HCT116 (cell line): Measurements from ENCODE around the gene HRH3. TPM values are rescaled to one million over a fixed set of nuclear protein-coding genes. Genes with fewer than 3 reads are reported as not detected.

ENCODE experiments used
- ATAC-seq: fragments of 200-7000 bp; cut with Tn5 transposase; 2 replicates; pipeline ENCODE4 v1.9.1; 2020; ENCODE audit warnings: mild to moderate bottlenecking, moderate library complexity
- BruUV-seq: library from RNA; stranded (reverse); fragments of 400-500 nt; replicated peaks from 2 replicates; lab custom pipeline; 2021; lab: Mats Ljungman, UMichigan
- CTCF ChIA-PET: fragments of 300-600 bp; sonication (Branson Sonifier 250); formaldehyde crosslinking; loops from one replicate; lab custom pipeline; 2021; ENCODE audit warnings: antibody characterized with exemption; lab: Charles Lee
- POLR2A ChIA-PET: fragments of 300-600, 350-600 bp; sonication (Branson Sonifier 250); formaldehyde crosslinking; loops from one replicate; lab custom pipeline; 2021; ENCODE audit warnings: antibody characterized with exemption; lab: Charles Lee
- RAD21 ChIA-PET, 2 experiments: fragments of 300-600 bp; sonication (Branson Sonifier 250); formaldehyde crosslinking; loops; one replicate each; lab custom pipeline; 2023; ENCODE audit warnings: low total read pairs in 2 of 2; ENCODE audit not compliant: uncharacterized antibody in 2 of 2, unreplicated experiment in 2 of 2, low non-redundant PET in 1 of 2; lab: Charles Lee
- DNase-seq: peaks from one replicate; pipeline ENCODE4 v3.0.0-alpha.2; 2010; ENCODE audit warnings: low read depth, low spot score
- H2AFZ ChIP-seq: fragments of 200-600 bp; shearing (Covaris generic), sonication (generic); 2 replicates; pipeline ENCODE4 v1.6.1; 2017; ENCODE audit warnings: low read depth, mixed run types, mixed read lengths, antibody characterized with exemption, low read length; ENCODE audit not compliant: poor library complexity, severe bottlenecking
- H3K27ac ChIP-seq: 2 replicates; pipeline ENCODE4 v1.5.1; 2012; ENCODE audit warnings: low read depth, low read length
- H3K27me3 ChIP-seq: fragments of 200-600 bp; sonication (generic); 2 replicates; pipeline ENCODE4 v1.6.1; 2016; ENCODE audit warnings: mixed run types, low read length, mixed read lengths; ENCODE audit not compliant: insufficient read depth
- H3K36me3 ChIP-seq, 2 experiments: fragments of 200-500 bp in 1 of 2; fragments of 200-600 bp in 1 of 2; sonication (Bioruptor generic) in 1 of 2; sonication (generic) in 1 of 2; 2 replicates each; pipeline versions ENCODE4 v1.5.1 to v1.6.1; 2014 to 2016; ENCODE audit warnings: low read length in 2 of 2, inconsistent platforms in 1 of 2, mixed read lengths in 1 of 2, mixed run types in 1 of 2; ENCODE audit not compliant: insufficient read depth in 2 of 2, control insufficient read depth in 1 of 2
- H3K4me1 ChIP-seq, 2 experiments: fragments of 200-600 bp in 1 of 2; sonication (generic) in 1 of 2; 2 replicates each; pipeline versions ENCODE4 v1.5.1 to v1.6.1; 2012 to 2017; ENCODE audit warnings: low read length in 2 of 2, inconsistent platforms in 1 of 2, mild to moderate bottlenecking in 1 of 2, mixed read lengths in 1 of 2, mixed run types in 1 of 2, moderate library complexity in 1 of 2; ENCODE audit not compliant: insufficient read depth in 2 of 2, control insufficient read depth in 1 of 2
- H3K4me2 ChIP-seq: fragments of 200-600 bp; sonication (generic); 2 replicates; pipeline ENCODE4 v1.6.1; 2017; ENCODE audit warnings: mixed run types, low read length, mixed read lengths
- H3K4me3 ChIP-seq, 2 experiments: fragments of 200-600 bp in 1 of 2; sonication (generic) in 1 of 2; replicated peaks in 1 of 2; 2 replicates each; pipeline ENCODE4 v1.5.1; 2011 to 2016; ENCODE audit warnings: low read length in 2 of 2, control low read depth in 1 of 2, low read depth in 1 of 2, mild to moderate bottlenecking in 1 of 2, mixed read lengths in 1 of 2, mixed run types in 1 of 2
- H3K79me2 ChIP-seq: fragments of 200-600 bp; sonication (generic); 2 replicates; pipeline ENCODE4 v1.6.1; 2017; ENCODE audit warnings: mild to moderate bottlenecking, mixed run types, low read length, moderate library complexity, mixed read lengths; ENCODE audit not compliant: insufficient read depth
- H3K9ac ChIP-seq: fragments of 200-600 bp; sonication (generic); 2 replicates; pipeline ENCODE4 v1.6.1; 2016; ENCODE audit warnings: low read length, mixed read lengths
- H3K9me2 ChIP-seq: fragments of 200-600 bp; sonication (generic), shearing (Covaris generic); 2 replicates; pipeline ENCODE4 v1.6.1; 2017; ENCODE audit warnings: mixed run types, mild to moderate bottlenecking, moderate library complexity; ENCODE audit not compliant: insufficient read depth
- H3K9me3 ChIP-seq, 2 experiments: fragments of 200-500 bp in 1 of 2; fragments of 200-600 bp in 1 of 2; sonication (Bioruptor generic) in 1 of 2; sonication (generic) in 1 of 2; 2 replicates each; pipeline ENCODE4 v1.6.1; 2014 to 2017; ENCODE audit warnings: low read length in 2 of 2, mixed read lengths in 2 of 2, inconsistent platforms in 1 of 2, low read depth in 1 of 2, mild to moderate bottlenecking in 1 of 2, mixed run types in 1 of 2, moderate library complexity in 1 of 2; ENCODE audit not compliant: control insufficient read depth in 1 of 2, insufficient read depth in 1 of 2
- H4K20me1 ChIP-seq: fragments of 200-600 bp; sonication (generic), shearing (Covaris generic); 2 replicates; pipeline ENCODE4 v1.6.1; 2017; ENCODE audit warnings: mixed run types, mild to moderate bottlenecking, moderate library complexity; ENCODE audit not compliant: insufficient read depth
- CBX3 ChIP-seq: IDR thresholded peaks from 2 replicates; pipeline ENCODE4 v1.6.1; 2012; ENCODE audit warnings: low read depth
- EGR1 ChIP-seq: IDR thresholded peaks from 2 replicates; pipeline ENCODE4 v1.6.1; 2012; ENCODE audit warnings: low read depth
- EZH2 ChIP-seq: fragments of 200-600 bp; sonication (generic); IDR thresholded peaks from 2 replicates; pipeline ENCODE4 v1.6.1; 2017; ENCODE audit warnings: antibody characterized with exemption, mixed run types
- EZH2phosphoT487 ChIP-seq: fragments of 200-600 bp; IDR thresholded peaks from 2 replicates; pipeline ENCODE4 v1.6.1; 2018; ENCODE audit warnings: antibody characterized with exemption, borderline replicate concordance
- JUND ChIP-seq: IDR thresholded peaks from 2 replicates; pipeline ENCODE4 v1.6.1; 2012
- POLR2AphosphoS5 ChIP-seq: IDR thresholded peaks from 2 replicates; pipeline ENCODE4 v1.6.1; 2011; ENCODE audit warnings: mild to moderate bottlenecking, low read depth, low read length, moderate library complexity
- SP1 ChIP-seq: IDR thresholded peaks from 2 replicates; pipeline ENCODE4 v1.6.1; 2012; ENCODE audit warnings: low read depth
- SRF ChIP-seq: IDR thresholded peaks from 2 replicates; pipeline ENCODE4 v1.6.1; 2012; ENCODE audit warnings: low read depth
- TCF7L2 ChIP-seq: IDR thresholded peaks from 2 replicates; pipeline ENCODE4 v1.7.0; 2011; ENCODE audit warnings: borderline replicate concordance, inconsistent platforms; ENCODE audit not compliant: insufficient read depth, insufficient read length; ENCODE audit errors: extremely low read depth
- YY1 ChIP-seq: IDR thresholded peaks from 2 replicates; pipeline ENCODE4 v1.6.1; 2011; ENCODE audit warnings: low read length, low read depth, moderate library complexity, mild to moderate bottlenecking; ENCODE audit not compliant: insufficient replicate concordance; ENCODE audit errors: extremely low read depth
- ZFX ChIP-seq: fragments of 450-650 bp; IDR thresholded peaks from 2 replicates; pipeline ENCODE4 v1.6.1; 2017
- ZNF274 ChIP-seq: fragments of 200-500 bp; sonication (Bioruptor generic); IDR thresholded peaks from 2 replicates; pipeline ENCODE4 v1.6.1; 2014; ENCODE audit warnings: mild to moderate bottlenecking, low read depth, low read length, inconsistent platforms
- intact Hi-C: fragments of 100-400 bp; cut with micrococcal nuclease; formaldehyde crosslinking; loops from 2 replicates; pipeline ENCODE4 v1.10.0; 2022
- total RNA-seq: library from RNA; stranded (reverse); gene quantifications from one replicate; pipeline ENCODE4 v1.2.1, GENCODE V29; 2021; ENCODE audit not compliant: unreplicated experiment
- TF ChIP-seq, protein P1 (sequence below): IDR thresholded peaks from 2 replicates; pipeline ENCODE4 v1.6.1; 2012; ENCODE audit warnings: low read depth
- TF ChIP-seq, protein P2 (sequence below): IDR thresholded peaks from 2 replicates; pipeline ENCODE4 v1.6.1; 2011; ENCODE audit warnings: mild to moderate bottlenecking, low read length, moderate library complexity; ENCODE audit not compliant: insufficient replicate concordance; ENCODE audit errors: extremely low read depth

HRH3 gene
- total RNA-seq, 1 experiment from 2014 or later: not detected

DNA sequence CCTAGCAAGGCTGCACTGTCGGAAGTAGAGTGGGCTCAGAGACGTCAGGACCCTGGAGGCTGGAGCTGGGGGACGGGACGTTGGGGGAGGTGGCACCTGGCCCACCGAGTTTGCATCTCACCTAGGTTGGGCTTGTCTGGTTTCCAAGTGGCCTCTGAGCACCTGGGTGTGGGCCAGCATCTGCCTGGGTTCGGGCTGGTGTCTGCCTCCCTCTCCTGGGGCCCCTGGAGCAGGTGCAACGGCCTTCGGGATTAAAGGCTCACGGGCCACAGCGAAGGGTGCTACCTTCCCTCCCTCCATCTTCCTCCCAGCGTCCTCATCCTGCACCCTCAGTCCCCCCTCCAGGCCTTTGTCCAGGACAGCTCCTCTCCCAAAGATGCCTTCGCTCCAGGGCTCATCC is 6.0 kb downstream of the HRH3 start:
- no peaks in the 10 kb centered on the region for H4K20me1 ChIP-seq
- ChIA-PET RAD21 (no interaction called here), POLR2A (no interaction called here), CTCF (no interaction called here)
- H3K27ac ChIP-seq: no peak overlapping the region
- H3K9ac ChIP-seq: no peak overlapping the region
- no peak for ATAC-seq
- no peaks in the 10 kb centered on the region for H3K9me2 ChIP-seq
- no peaks in the 10 kb centered on the region for H3K79me2 ChIP-seq
- TF ChIP-seq SP1 (no peak), EGR1 (no peak), JUND (no peak), EZH2 (no peak), SRF (no peak)
- DNase-seq: no peak
- H3K4me1 ChIP-seq: peaks cover 0 to 5% of the 10 kb centered on the region in 2 experiments; a peak in 1 of 4 replicates
- H2AFZ ChIP-seq: no peak overlapping the region
- H3K4me2 ChIP-seq: no peak overlapping the region
- H3K9me3 ChIP-seq: no peaks in the 10 kb centered on the region
- no peak overlapping the region for H3K4me3 ChIP-seq
- no TSS peak for BruUV-seq
- H3K27me3 ChIP-seq: peaks cover 11% of the 10 kb centered on the region; the same call in 1 of the 2 replicates
- no peaks in the 10 kb centered on the region for H3K36me3 ChIP-seq
- intact Hi-C loops: no loop called here

DNA sequence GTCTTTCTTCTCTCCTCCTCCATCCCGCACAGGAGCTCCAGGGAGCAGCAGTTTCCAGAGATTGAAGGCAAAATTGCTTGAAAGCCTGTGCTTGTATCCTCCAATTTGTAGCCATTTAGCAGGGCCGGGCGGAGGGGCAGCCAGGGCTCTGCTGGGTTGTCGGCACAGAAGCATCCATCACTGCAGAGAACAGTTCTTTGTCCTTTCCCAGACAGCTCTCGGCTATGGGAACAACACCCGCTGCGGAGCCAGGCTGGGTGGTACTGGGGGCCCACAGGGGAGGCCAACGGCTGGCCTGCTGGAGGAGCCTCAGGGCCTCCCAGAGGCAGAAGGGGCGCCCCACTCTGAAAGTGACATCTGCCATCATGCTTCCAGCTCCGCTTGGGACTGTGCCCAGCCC is 7.8 kb downstream of the HRH3 start:
- POLR2A ChIA-PET: no interaction called here
- no peak for ATAC-seq
- no peaks in the 10 kb centered on the region for H3K36me3 ChIP-seq
- CTCF ChIA-PET: no interaction called here
- DNase-seq: no peak
- H2AFZ ChIP-seq: no peak overlapping the region
- H4K20me1 ChIP-seq: no peaks in the 10 kb centered on the region
- no peak overlapping the region for H3K4me2 ChIP-seq
- BruUV-seq: no TSS peak
- H3K9me2 ChIP-seq: no peaks in the 10 kb centered on the region
- H3K4me3 ChIP-seq: no peak overlapping the region
- no peak overlapping the region for H3K27ac ChIP-seq
- no peaks in the 10 kb centered on the region for H3K9me3 ChIP-seq
- no peaks in the 10 kb centered on the region for H3K79me2 ChIP-seq
- H3K27me3 ChIP-seq: peaks cover 11% of the 10 kb centered on the region; the same call in 1 of the 2 replicates
- RAD21 ChIA-PET: no interaction called here
- intact Hi-C loops: no loop called here
- no peak overlapping the region for H3K9ac ChIP-seq
- H3K4me1 ChIP-seq: peaks cover 0 to 5% of the 10 kb centered on the region in 2 experiments; a peak in 1 of 4 replicates
- TF ChIP-seq ZNF274 (no peak), POLR2AphosphoS5 (no peak), SP1 (no peak), EGR1 (no peak), JUND (no peak), CBX3 (no peak), YY1 (no peak), TCF7L2 (no peak), ZFX (no peak), EZH2phosphoT487 (no peak)
- TF ChIP-seq, protein P1, sequence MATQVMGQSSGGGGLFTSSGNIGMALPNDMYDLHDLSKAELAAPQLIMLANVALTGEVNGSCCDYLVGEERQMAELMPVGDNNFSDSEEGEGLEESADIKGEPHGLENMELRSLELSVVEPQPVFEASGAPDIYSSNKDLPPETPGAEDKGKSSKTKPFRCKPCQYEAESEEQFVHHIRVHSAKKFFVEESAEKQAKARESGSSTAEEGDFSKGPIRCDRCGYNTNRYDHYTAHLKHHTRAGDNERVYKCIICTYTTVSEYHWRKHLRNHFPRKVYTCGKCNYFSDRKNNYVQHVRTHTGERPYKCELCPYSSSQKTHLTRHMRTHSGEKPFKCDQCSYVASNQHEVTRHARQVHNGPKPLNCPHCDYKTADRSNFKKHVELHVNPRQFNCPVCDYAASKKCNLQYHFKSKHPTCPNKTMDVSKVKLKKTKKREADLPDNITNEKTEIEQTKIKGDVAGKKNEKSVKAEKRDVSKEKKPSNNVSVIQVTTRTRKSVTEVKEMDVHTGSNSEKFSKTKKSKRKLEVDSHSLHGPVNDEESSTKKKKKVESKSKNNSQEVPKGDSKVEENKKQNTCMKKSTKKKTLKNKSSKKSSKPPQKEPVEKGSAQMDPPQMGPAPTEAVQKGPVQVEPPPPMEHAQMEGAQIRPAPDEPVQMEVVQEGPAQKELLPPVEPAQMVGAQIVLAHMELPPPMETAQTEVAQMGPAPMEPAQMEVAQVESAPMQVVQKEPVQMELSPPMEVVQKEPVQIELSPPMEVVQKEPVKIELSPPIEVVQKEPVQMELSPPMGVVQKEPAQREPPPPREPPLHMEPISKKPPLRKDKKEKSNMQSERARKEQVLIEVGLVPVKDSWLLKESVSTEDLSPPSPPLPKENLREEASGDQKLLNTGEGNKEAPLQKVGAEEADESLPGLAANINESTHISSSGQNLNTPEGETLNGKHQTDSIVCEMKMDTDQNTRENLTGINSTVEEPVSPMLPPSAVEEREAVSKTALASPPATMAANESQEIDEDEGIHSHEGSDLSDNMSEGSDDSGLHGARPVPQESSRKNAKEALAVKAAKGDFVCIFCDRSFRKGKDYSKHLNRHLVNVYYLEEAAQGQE: no peak
- TF ChIP-seq, protein P2, sequence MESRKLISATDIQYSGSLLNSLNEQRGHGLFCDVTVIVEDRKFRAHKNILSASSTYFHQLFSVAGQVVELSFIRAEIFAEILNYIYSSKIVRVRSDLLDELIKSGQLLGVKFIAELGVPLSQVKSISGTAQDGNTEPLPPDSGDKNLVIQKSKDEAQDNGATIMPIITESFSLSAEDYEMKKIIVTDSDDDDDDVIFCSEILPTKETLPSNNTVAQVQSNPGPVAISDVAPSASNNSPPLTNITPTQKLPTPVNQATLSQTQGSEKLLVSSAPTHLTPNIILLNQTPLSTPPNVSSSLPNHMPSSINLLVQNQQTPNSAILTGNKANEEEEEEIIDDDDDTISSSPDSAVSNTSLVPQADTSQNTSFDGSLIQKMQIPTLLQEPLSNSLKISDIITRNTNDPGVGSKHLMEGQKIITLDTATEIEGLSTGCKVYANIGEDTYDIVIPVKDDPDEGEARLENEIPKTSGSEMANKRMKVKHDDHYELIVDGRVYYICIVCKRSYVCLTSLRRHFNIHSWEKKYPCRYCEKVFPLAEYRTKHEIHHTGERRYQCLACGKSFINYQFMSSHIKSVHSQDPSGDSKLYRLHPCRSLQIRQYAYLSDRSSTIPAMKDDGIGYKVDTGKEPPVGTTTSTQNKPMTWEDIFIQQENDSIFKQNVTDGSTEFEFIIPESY: no peak
